ENCODE measurements around the gene AMBRA1. TPM values are rescaled to one million over a fixed set of nuclear protein-coding genes. Genes with fewer than 3 reads are reported as not detected.

Gene AMBRA1
- total RNA-seq, 2 donors from 2014 or later: 56.2 to 60.7 TPM

DNA sequence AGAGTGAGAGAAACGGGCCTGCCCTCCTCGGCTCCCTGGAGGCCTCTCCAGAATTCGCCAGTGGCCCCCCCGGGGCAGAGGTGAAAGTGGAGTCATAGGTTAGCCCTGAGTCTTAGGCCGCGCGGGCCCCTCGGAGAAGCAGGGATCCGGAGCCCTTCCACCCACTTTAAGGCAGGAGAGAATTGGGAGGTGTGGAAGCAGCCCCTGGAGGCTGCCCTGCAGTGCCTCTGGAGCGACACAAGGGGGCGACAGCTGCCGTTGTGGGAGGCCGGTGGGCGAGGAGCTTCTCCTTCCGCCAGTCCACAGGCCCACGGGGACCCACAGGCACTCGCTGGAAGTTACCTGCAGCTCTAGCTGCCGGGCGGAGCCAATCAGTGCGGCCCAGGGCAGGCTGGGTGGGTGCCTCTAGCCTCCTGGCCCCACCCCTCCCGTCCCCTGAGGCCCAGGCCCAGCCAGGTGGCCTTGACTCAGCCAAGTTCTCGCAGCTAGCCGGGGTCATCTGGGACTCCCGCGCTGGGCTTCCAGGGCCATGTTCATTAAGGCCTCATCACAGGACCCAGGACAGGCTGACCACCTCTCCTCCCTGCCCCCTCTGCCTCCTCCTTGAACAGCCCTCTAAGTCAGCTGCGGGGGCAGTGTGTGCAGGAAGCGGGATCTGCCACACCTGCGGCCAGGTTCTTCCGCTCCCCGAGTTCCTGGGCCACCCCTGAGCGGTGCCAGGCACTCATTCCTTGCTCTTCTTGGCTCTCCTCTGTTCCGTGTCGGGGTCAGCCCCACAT lies 241.6 kb downstream of the AMBRA1 start:
- no peaks in the 10 kb centered on the region for H3K27me3 ChIP-seq (replicated peaks; ENCODE audit: insufficient read depth)
- WGBS: 53% methylated on average over 33 of the region's 33 CpGs
- peak overlapping the region; percentile 4 to 44 for H3K27ac ChIP-seq
- peaks cover 13% of the 10 kb centered on the region for H3K4me1 ChIP-seq (replicated peaks)
- TF ChIP-seq POLR2AphosphoS5 (IDR thresholded peaks at IDR 0.05) (no peak), POLR2A (IDR thresholded peaks at IDR 0.05) (peak; percentile 8)
- TF ChIP-seq, protein P1, sequence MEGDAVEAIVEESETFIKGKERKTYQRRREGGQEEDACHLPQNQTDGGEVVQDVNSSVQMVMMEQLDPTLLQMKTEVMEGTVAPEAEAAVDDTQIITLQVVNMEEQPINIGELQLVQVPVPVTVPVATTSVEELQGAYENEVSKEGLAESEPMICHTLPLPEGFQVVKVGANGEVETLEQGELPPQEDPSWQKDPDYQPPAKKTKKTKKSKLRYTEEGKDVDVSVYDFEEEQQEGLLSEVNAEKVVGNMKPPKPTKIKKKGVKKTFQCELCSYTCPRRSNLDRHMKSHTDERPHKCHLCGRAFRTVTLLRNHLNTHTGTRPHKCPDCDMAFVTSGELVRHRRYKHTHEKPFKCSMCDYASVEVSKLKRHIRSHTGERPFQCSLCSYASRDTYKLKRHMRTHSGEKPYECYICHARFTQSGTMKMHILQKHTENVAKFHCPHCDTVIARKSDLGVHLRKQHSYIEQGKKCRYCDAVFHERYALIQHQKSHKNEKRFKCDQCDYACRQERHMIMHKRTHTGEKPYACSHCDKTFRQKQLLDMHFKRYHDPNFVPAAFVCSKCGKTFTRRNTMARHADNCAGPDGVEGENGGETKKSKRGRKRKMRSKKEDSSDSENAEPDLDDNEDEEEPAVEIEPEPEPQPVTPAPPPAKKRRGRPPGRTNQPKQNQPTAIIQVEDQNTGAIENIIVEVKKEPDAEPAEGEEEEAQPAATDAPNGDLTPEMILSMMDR (IDR thresholded peaks at IDR 0.05): peak; percentile 18 to 83 (median 69)
- H3K4me3 ChIP-seq: no peak overlapping the region
- DNase-seq (ENCODE audit: low spot score): no peak
- intact Hi-C loops (cut with DNase I): no loop called here
- H3K9me3 ChIP-seq: no peaks in the 10 kb centered on the region
- no peaks in the 10 kb centered on the region for H3K36me3 ChIP-seq

GRCh38 chr11:46351606-46352005 lies 242.2 kb downstream of the AMBRA1 start:
- Histone ChIP-seq H3K4me3 (no peak overlapping the region), H3K36me3 (no peaks in the 10 kb centered on the region), H3K27me3 (replicated peaks; ENCODE audit: insufficient read depth) (no peaks in the 10 kb centered on the region), H3K4me1 (replicated peaks) (peaks cover 13% of the 10 kb centered on the region), H3K9me3 (no peaks in the 10 kb centered on the region), H3K27ac (peak overlapping the region; percentile 4 to 44)
- 50% methylated on average over 5 of the region's 5 CpGs for WGBS
- no peak for TF ChIP-seq POLR2AphosphoS5 (IDR thresholded peaks at IDR 0.05)
- TF ChIP-seq, protein P1 (IDR thresholded peaks at IDR 0.05): no peak
- no peak for DNase-seq (ENCODE audit: low spot score)
- intact Hi-C loops (cut with DNase I): no loop called here

GRCh38 chr11:46351148-46351547 lies 242.7 kb downstream of the AMBRA1 start:
- H3K9me3 ChIP-seq: no peaks in the 10 kb centered on the region
- H3K27me3 ChIP-seq (replicated peaks; ENCODE audit: insufficient read depth): no peaks in the 10 kb centered on the region
- H3K36me3 ChIP-seq: no peaks in the 10 kb centered on the region
- no peak overlapping the region for H3K27ac ChIP-seq
- H3K4me3 ChIP-seq: no peak overlapping the region
- intact Hi-C loops (cut with DNase I): no loop called here
- DNase-seq (ENCODE audit: low spot score): no peak
- TF ChIP-seq POLR2AphosphoS5 (IDR thresholded peaks at IDR 0.05) (no peak), POLR2A (IDR thresholded peaks at IDR 0.05) (no peak)
- TF ChIP-seq, protein P1 (IDR thresholded peaks at IDR 0.05): no peak
- peaks cover 13% of the 10 kb centered on the region for H3K4me1 ChIP-seq (replicated peaks)
- WGBS: 70% methylated on average over 8 of the region's 8 CpGs

GRCh38 chr11:46350695-46351094 lies 243.1 kb downstream of the AMBRA1 start:
- Histone ChIP-seq H3K27me3 (replicated peaks; ENCODE audit: insufficient read depth) (no peaks in the 10 kb centered on the region), H3K9me3 (no peaks in the 10 kb centered on the region), H3K4me1 (replicated peaks) (peaks cover 13% of the 10 kb centered on the region), H3K4me3 (no peak overlapping the region), H3K36me3 (no peaks in the 10 kb centered on the region), H3K27ac (no peak overlapping the region)
- intact Hi-C loops (cut with DNase I): no loop called here
- TF ChIP-seq POLR2A (IDR thresholded peaks at IDR 0.05): no peak
- TF ChIP-seq, protein P1 (IDR thresholded peaks at IDR 0.05): no peak
- TF ChIP-seq POLR2AphosphoS5 (IDR thresholded peaks at IDR 0.05): no peak
- 40% methylated on average over 3 of the region's 3 CpGs for WGBS
- DNase-seq (ENCODE audit: low spot score): no peak

Data from prostate gland (tissue), 2 donors.